Stimulated activated CD4-positive, alpha-beta T cell treated with anti-CD3 and anti-CD28 coated beads, TNF-alpha, amount 100 ng/mL, for 4 hours (primary cell): ENCODE measurements around the gene CCL24.
"Not testable (repeated sequence)": the region's sequence is repeated elsewhere in the genome, so short reads cannot be mapped to it uniquely, and the experiment has no call there.

Experiments used
- DNase-seq, 3 experiments: peaks; one replicate each; pipeline ENCODE4 v3.0.0-alpha.2; 2020; ENCODE audit warnings: low read depth in 3 of 3

The CCL24 gene

GRCh38 chr7:75819711-75820110 is 6.1 kb upstream of the CCL24 start:
- DNase-seq = no peak

- no peak for DNase-seq
Measured at GRCh38 chr7:75818472-75818871, 4.9 kb upstream of the CCL24 start.

GRCh38 chr7:75817116-75817515 is 3.5 kb upstream of the CCL24 start:
- no peak for DNase-seq

- DNase-seq = no peak
Measured at GRCh38 chr7:75815418-75816064, 1.9 kb upstream of the CCL24 start.

GRCh38 chr7:75814407-75814947 is 871 bp upstream of the CCL24 start:
- DNase-seq = no peak

GRCh38 chr7:75813084-75813483 is 522 bp downstream of the CCL24 start:
- DNase-seq = no peak

GRCh38 chr7:75811894-75812678 is 1.5 kb downstream of the CCL24 start:
- no peak for DNase-seq

- no peak for DNase-seq
Measured at GRCh38 chr7:75809396-75809795, 4.2 kb downstream of the CCL24 start.

- no peak for DNase-seq
Measured at GRCh38 chr7:75808106-75808505, 5.5 kb downstream of the CCL24 start.

GRCh38 chr7:75807452-75807851 is 6.2 kb downstream of the CCL24 start:
- DNase-seq = no peak

GRCh38 chr7:75806560-75807307 is 6.9 kb downstream of the CCL24 start:
- DNase-seq = no peak

GRCh38 chr7:75804705-75805104 is 8.9 kb downstream of the CCL24 start:
- no peak for DNase-seq

GRCh38 chr7:75804004-75804403 is 9.6 kb downstream of the CCL24 start:
- no peak for DNase-seq

- DNase-seq = no peak
Measured at GRCh38 chr7:75802552-75802821, 11.1 kb downstream of the CCL24 start.

GRCh38 chr7:75798770-75799169 is 14.8 kb downstream of the CCL24 start:
- DNase-seq = no peak

GRCh38 chr7:75796420-75796819 is 17.2 kb downstream of the CCL24 start:
- no peak for DNase-seq

- no peak for DNase-seq
Measured at GRCh38 chr7:75795831-75796285, 17.7 kb downstream of the CCL24 start.

GRCh38 chr7:75793676-75794075 is 19.9 kb downstream of the CCL24 start:
- no peak for DNase-seq

- not testable (repeated sequence) for DNase-seq
Measured at GRCh38 chr7:75792567-75792966, 21.0 kb downstream of the CCL24 start.

GRCh38 chr7:75789361-75789924 is 24.2 kb downstream of the CCL24 start:
- DNase-seq = no peak

GRCh38 chr7:75788154-75788847 is 25.3 kb downstream of the CCL24 start:
- DNase-seq = not testable (repeated sequence)

- DNase-seq = not testable (repeated sequence)
Measured at GRCh38 chr7:75783058-75783457, 30.5 kb downstream of the CCL24 start.
